PC-9 (cell line): ENCODE results near the gene KRTDAP. TPM values are rescaled to one million over a fixed set of nuclear protein-coding genes. Genes with fewer than 3 reads are reported as not detected.

Experiments
- BruUV-seq: library from RNA; stranded (reverse); fragments of 400-500 nt; replicated peaks from 2 replicates; lab custom pipeline; 2021; lab: Mats Ljungman, UMichigan
- CTCF ChIA-PET: fragments of 300-600 bp; sonication (Branson Sonifier 250); formaldehyde crosslinking; loops from one replicate; lab custom pipeline; 2022; ENCODE audit warnings: antibody characterized with exemption; lab: Charles Lee
- POLR2A ChIA-PET: fragments of 300-600 bp; sonication (Branson Sonifier 250); formaldehyde crosslinking; loops from one replicate; lab custom pipeline; 2022; ENCODE audit warnings: antibody characterized with exemption; ENCODE audit not compliant: unreplicated experiment; lab: Charles Lee
- DNase-seq, 2 experiments: peaks; one replicate each; pipeline versions ENCODE4 v3.0.0 to v3.0.0-alpha.2; 2015 to 2022; ENCODE audit warnings: mixed read lengths in 1 of 2
- H2AFZ ChIP-seq: fragments of 200-600 bp; sonication (generic); 2 replicates; pipeline ENCODE4 v1.8.1; 2017; ENCODE audit warnings: antibody characterized with exemption
- H3F3A ChIP-seq: fragments of 200-600 bp; sonication (generic); 2 replicates; pipeline ENCODE4 v1.8.1; 2017; ENCODE audit warnings: antibody characterized with exemption, mild to moderate bottlenecking, low read depth; ENCODE audit not compliant: insufficient read depth
- H3K27ac ChIP-seq: fragments of 200-600 bp; sonication (generic); 2 replicates; pipeline ENCODE4 v1.6.1; 2016; ENCODE audit warnings: mixed run types
- H3K27me3 ChIP-seq: fragments of 200-600 bp; sonication (generic); 2 replicates; pipeline ENCODE4 v1.6.1; 2016; ENCODE audit warnings: low read depth, mixed run types; ENCODE audit not compliant: insufficient read depth
- H3K36me3 ChIP-seq: fragments of 200-600 bp; sonication (generic); 2 replicates; pipeline ENCODE4 v1.6.1; 2016; ENCODE audit warnings: low read depth, mixed run types
- H3K4me1 ChIP-seq: fragments of 200-600 bp; sonication (generic); replicated peaks from 2 replicates; pipeline ENCODE4 v1.6.1; 2016; ENCODE audit warnings: mixed run types; ENCODE audit not compliant: insufficient read depth
- H3K4me2 ChIP-seq: fragments of 200-600 bp; sonication (generic); 2 replicates; pipeline ENCODE4 v1.6.1; 2017; ENCODE audit warnings: mixed run types
- H3K4me3 ChIP-seq: fragments of 200-600 bp; sonication (generic); 2 replicates; pipeline ENCODE4 v1.6.1; 2016; ENCODE audit warnings: mixed run types
- H3K79me2 ChIP-seq: fragments of 200-600 bp; sonication (generic); 2 replicates; pipeline ENCODE4 v1.6.1; 2017; ENCODE audit warnings: low read depth, mixed run types
- H3K9me2 ChIP-seq: fragments of 200-600 bp; sonication (generic); 2 replicates; pipeline ENCODE4 v1.8.1; 2017; ENCODE audit warnings: mild to moderate bottlenecking; ENCODE audit not compliant: insufficient read depth
- H3K9me3 ChIP-seq: fragments of 200-600 bp; sonication (generic); 2 replicates; pipeline ENCODE4 v1.8.1; 2016; ENCODE audit warnings: low read depth; ENCODE audit not compliant: insufficient read depth
- H4K20me1 ChIP-seq: fragments of 200-600 bp; sonication (generic); 2 replicates; pipeline ENCODE4 v1.8.1; 2017; ENCODE audit not compliant: insufficient read depth
- EZH2 ChIP-seq: fragments of 200-600 bp; sonication (generic); IDR thresholded peaks from 2 replicates; pipeline ENCODE4 v1.8.0; 2017; ENCODE audit warnings: antibody characterized with exemption, low read depth
- intact Hi-C: fragments of 100-400 bp; cut with micrococcal nuclease; formaldehyde crosslinking; loops from one replicate; pipeline ENCODE4 v1.10.0; 2022; ENCODE audit not compliant: unreplicated experiment
- total RNA-seq: library from RNA; stranded (reverse); gene quantifications from 2 replicates; pipeline ENCODE4 v1.2.3, GENCODE V29; 2021
- TF ChIP-seq, protein P1 (sequence below): fragments of 200-600 bp; sonication (generic); conservative IDR thresholded peaks from 2 replicates; pipeline ENCODE4 v1.6.1; 2017; ENCODE audit warnings: mixed run types, antibody characterized with exemption, mild to moderate bottlenecking, moderate library complexity

Gene KRTDAP
- total RNA-seq, 1 experiment from 2014 or later, result not detected

DNA sequence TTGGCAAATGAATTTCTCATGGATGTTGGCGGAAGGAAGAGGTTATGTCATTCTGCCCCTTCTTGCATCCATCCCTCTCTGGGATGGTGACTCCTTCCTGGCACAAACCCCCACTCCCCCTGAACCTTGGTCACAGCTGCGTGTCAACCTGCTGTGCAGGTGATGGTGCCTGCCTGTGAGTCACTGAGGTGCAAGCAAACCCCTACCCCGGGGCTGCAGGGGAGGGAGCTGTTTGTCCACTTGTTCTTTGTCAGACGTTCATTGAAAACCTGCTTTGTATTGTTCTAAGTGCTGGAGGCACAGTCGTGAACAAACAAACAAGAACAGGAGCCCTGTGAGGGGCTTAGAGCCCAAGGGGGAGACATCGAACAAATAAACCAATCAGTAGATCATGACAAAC lies 41.0 kb upstream of the KRTDAP start:
- H3K4me1 ChIP-seq, result 0 out of 2 replicates have a peak, but pooled peaks cover 13% of the 10 kb centered on the region
- no TSS peak for BruUV-seq
- CTCF ChIA-PET, result no interaction called here
- H3K27me3 ChIP-seq, result no peaks in the 10 kb centered on the region
- no peaks in the 10 kb centered on the region for H3K9me3 ChIP-seq
- DNase-seq, result peak; percentile 18 to 43
- POLR2A ChIA-PET, result interaction anchor here (0.7 kb wide), 1 partner anchor 237 kb away, joined by 3 read pairs; no protein-coding TSS in a partner anchor
- peaks cover 3% of the 10 kb centered on the region; the same call in 1 of the 2 replicates for H3F3A ChIP-seq
- H3K79me2 ChIP-seq, result no peaks in the 10 kb centered on the region
- no peak overlapping the region for H3K27ac ChIP-seq
- H2AFZ ChIP-seq, result no peak overlapping the region
- no peak for TF ChIP-seq EZH2
- TF ChIP-seq, protein P1, sequence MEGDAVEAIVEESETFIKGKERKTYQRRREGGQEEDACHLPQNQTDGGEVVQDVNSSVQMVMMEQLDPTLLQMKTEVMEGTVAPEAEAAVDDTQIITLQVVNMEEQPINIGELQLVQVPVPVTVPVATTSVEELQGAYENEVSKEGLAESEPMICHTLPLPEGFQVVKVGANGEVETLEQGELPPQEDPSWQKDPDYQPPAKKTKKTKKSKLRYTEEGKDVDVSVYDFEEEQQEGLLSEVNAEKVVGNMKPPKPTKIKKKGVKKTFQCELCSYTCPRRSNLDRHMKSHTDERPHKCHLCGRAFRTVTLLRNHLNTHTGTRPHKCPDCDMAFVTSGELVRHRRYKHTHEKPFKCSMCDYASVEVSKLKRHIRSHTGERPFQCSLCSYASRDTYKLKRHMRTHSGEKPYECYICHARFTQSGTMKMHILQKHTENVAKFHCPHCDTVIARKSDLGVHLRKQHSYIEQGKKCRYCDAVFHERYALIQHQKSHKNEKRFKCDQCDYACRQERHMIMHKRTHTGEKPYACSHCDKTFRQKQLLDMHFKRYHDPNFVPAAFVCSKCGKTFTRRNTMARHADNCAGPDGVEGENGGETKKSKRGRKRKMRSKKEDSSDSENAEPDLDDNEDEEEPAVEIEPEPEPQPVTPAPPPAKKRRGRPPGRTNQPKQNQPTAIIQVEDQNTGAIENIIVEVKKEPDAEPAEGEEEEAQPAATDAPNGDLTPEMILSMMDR, result no peak
- no peak overlapping the region for H3K4me2 ChIP-seq
- no peaks in the 10 kb centered on the region for H4K20me1 ChIP-seq
- no peak overlapping the region for H3K4me3 ChIP-seq
- H3K36me3 ChIP-seq, result no peaks in the 10 kb centered on the region
- no peaks in the 10 kb centered on the region for H3K9me2 ChIP-seq
- intact Hi-C loops, result no loop called here

DNA sequence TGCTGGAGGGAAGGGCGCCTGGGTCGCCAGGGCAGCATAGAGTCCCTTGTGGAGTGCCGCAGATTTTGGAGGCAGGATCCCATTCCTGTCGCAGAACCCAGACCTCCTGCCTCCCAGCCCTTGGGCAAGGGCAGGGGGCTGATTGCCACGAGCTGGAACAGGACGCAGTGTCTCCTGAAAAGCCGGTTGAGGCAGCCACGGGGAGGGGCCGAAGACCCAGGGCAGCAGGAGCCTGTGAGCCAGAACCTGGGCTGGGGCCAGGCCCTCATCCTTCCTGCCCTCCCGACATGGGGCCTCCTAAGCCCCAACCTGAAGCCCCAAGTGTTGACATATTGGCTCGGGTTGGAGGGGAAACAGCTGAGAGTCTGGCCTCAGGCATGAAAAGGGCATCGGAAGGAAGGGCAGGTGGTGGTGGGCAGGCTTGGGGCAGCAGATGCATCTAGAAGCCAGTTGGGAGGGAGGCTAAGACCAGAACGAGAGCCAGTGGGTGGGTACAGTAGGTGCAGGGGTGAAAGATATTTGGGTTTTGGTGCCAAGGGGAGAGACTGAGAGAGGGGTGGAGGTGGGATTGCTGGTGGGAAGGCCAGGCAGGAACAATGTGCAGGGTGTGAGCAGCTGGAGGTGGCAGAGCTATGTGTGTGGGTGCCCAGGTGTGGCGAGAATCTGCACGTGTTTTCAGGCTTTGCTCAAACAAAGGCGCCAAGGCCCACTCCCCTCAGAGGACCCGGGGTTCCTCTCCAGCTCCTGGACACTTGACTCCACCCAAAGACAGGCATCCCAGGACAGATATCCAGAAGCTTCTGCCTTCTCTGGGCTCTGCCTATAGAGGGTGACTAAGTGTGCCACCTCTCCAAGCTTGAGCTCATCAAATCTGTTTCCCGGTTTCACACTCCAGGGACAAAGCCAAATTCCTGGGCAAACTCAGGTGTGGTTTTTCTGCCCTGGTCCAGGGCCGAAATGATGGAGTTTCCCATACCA lies 39.3 kb upstream of the KRTDAP start:
- no peak for DNase-seq
- Histone ChIP-seq H3K36me3 (no peaks in the 10 kb centered on the region), H3K9me2 (no peaks in the 10 kb centered on the region), H3K9me3 (no peaks in the 10 kb centered on the region), H3K79me2 (no peaks in the 10 kb centered on the region), H3K27ac (no peak overlapping the region), H3K4me2 (no peak overlapping the region), H2AFZ (no peak overlapping the region), H4K20me1 (no peaks in the 10 kb centered on the region), H3K4me1 (0 out of 2 replicates have a peak, but pooled peaks cover 13% of the 10 kb centered on the region), H3F3A (peaks cover 3% of the 10 kb centered on the region; the same call in 1 of the 2 replicates), H3K27me3 (peaks cover 5% of the 10 kb centered on the region; the same call in 1 of the 2 replicates), H3K4me3 (no peak overlapping the region)
- CTCF ChIA-PET, result no interaction called here
- intact Hi-C loops, result no loop called here
- POLR2A ChIA-PET, result no interaction called here
- BruUV-seq, result no TSS peak
- TF ChIP-seq, protein P1, result no peak
- TF ChIP-seq EZH2, result no peak

DNA sequence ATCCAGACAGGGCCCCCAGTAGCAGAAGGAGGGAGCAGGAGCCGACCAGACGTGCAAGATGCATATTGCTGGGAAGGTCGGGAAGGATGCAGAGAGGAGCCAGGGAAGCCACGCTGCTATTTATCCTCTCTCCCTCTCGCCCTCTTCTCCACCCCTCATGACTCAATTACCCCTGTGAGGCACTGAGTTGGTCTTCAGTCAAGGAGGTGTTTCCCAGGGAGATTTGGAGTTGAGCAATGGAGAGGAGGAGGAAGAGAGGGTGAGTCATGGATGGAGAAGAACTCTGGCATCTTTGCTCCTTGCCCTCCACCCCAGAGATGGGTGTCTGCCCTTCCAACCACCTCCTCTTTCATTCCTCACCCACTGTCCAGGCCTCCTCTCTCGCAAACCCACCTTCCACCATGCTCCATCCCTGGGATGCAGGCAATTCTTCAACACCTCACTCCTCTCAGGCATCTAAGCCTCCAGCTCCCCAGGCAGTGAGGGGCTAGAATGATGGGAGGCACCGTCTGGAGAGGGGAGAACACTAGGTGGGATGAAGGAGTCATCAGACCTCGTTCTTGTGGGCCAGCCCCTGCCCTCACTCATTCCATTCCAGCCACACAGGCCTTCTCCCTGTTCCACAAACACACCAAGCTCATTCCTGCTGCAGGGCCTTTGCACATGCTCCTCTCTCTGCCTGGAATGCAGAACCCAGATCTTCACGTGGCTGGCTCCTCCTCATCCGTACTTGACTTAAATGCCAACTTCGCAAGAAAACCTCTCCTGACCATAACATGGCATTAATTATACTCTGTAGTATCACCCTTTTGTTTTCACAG lies 38.2 kb upstream of the KRTDAP start, which contains the start of gene SBSN:
SBSN (minus strand) TSS at position 94 of the 821 bp plus-strand sequence; CDS start at position 64, 30 bp downstream.
- DNase-seq, result no peak

More for the DNA sequence above, 38.2 kb upstream of the KRTDAP start, which contains the start of gene SBSN:
- Histone ChIP-seq H3K9me3 (no peaks in the 10 kb centered on the region), H3K27me3 (peaks cover 9% of the 10 kb centered on the region; the same call in 1 of the 2 replicates), H3K4me3 (no peak within 1 kb of the TSS), H4K20me1 (no peaks in the 10 kb centered on the region), H3F3A (peaks cover 3% of the 10 kb centered on the region; the same call in 1 of the 2 replicates), H3K9me2 (no peaks in the 10 kb centered on the region), H3K79me2 (no peaks in the 10 kb centered on the region), H2AFZ (no peak within 1 kb of the TSS), H3K4me1 (0 out of 2 replicates have a peak, but pooled peaks cover 13% of the 10 kb centered on the region), H3K27ac (no peak within 1 kb of the TSS), H3K36me3 (no peaks in the 10 kb centered on the region), H3K4me2 (no peak within 1 kb of the TSS)
- TF ChIP-seq, protein P1, result no peak
- TF ChIP-seq EZH2, result no peak
- POLR2A ChIA-PET, result no interaction called here
- no TSS peak for BruUV-seq
- intact Hi-C loops, result no loop called here
- CTCF ChIA-PET, result no interaction called here
